CD4-positive, alpha-beta memory T cell (primary cell): ENCODE measurements around the gene SPATA2. TPM values are rescaled to one million over a fixed set of nuclear protein-coding genes. Genes with fewer than 3 reads are reported as not detected.

Experiments
- CTCF ChIA-PET: fragments of 350-600 bp; sonication (Branson Sonifier 250); formaldehyde crosslinking; loops from one replicate; lab custom pipeline; 2021; ENCODE audit warnings: inconsistent platforms; ENCODE audit not compliant: partially characterized antibody; lab: Charles Lee
- POLR2A ChIA-PET: fragments of 350-600 bp; sonication (Branson Sonifier 250); formaldehyde crosslinking; loops from one replicate; lab custom pipeline; 2021; ENCODE audit not compliant: partially characterized antibody; lab: Charles Lee
- DNase-seq, 5 donors: peaks; one replicate each; pipeline versions ENCODE4 v3.0.0 to v3.0.0-alpha.2; 2020 to 2022; ENCODE audit warnings: mixed read lengths in 1 of 5
- H3K27ac ChIP-seq: one replicate; pipeline ENCODE4 v1.7.0; 2013; ENCODE audit warnings: low read depth, low read length
- H3K27me3 ChIP-seq: 2 replicates; pipeline ENCODE4 v1.7.0; 2013; ENCODE audit warnings: mild to moderate bottlenecking, low read length, moderate library complexity; ENCODE audit not compliant: insufficient read depth
- H3K36me3 ChIP-seq: 2 replicates; pipeline ENCODE4 v1.7.0; 2013; ENCODE audit warnings: mild to moderate bottlenecking, low read length, moderate library complexity; ENCODE audit not compliant: insufficient read depth
- H3K4me1 ChIP-seq: 2 replicates; pipeline ENCODE4 v1.7.0; 2013; ENCODE audit warnings: mild to moderate bottlenecking, low read length, moderate library complexity; ENCODE audit not compliant: insufficient read depth
- H3K4me3 ChIP-seq, 2 donors: one replicate each; pipeline ENCODE4 v1.7.0; 2013; ENCODE audit warnings: low read length in 2 of 2, mild to moderate bottlenecking in 1 of 2
- H3K9me3 ChIP-seq, 2 donors: one replicate each; pipeline ENCODE4 v1.7.0; 2013; ENCODE audit warnings: low read length in 2 of 2, control low read depth in 1 of 2; ENCODE audit not compliant: control insufficient read depth in 1 of 2
- H3K27ac Mint-ChIP-seq, 7 donors: one replicate each; pipeline ENCODE4 v1.8.0; 2020 to 2021; ENCODE audit warnings: mixed read lengths in 7 of 7, mild to moderate bottlenecking in 6 of 7, inconsistent platforms in 3 of 7, moderate library complexity in 3 of 7
- H3K27me3 Mint-ChIP-seq, 2 donors: one replicate each; pipeline ENCODE4 v1.8.0; 2020 to 2021; ENCODE audit warnings: mixed read lengths in 2 of 2
- H3K36me3 Mint-ChIP-seq, 2 donors: one replicate each; pipeline ENCODE4 v1.8.0; 2020 to 2021; ENCODE audit warnings: mixed read lengths in 2 of 2, inconsistent platforms in 1 of 2, mild to moderate bottlenecking in 1 of 2
- H3K4me1 Mint-ChIP-seq, 4 donors: one replicate each; pipeline ENCODE4 v1.8.0; 2020 to 2021; ENCODE audit warnings: mixed read lengths in 4 of 4, mild to moderate bottlenecking in 1 of 4
- H3K4me3 Mint-ChIP-seq, 8 donors: one replicate each; pipeline ENCODE4 v1.8.0; 2020 to 2021; ENCODE audit warnings: mixed read lengths in 8 of 8, mild to moderate bottlenecking in 7 of 8, moderate library complexity in 6 of 8, inconsistent platforms in 3 of 8
- H3K9me3 Mint-ChIP-seq, 8 donors: one replicate each; pipeline ENCODE4 v1.8.0; 2020 to 2021; ENCODE audit warnings: mixed read lengths in 8 of 8, mild to moderate bottlenecking in 5 of 8, inconsistent platforms in 3 of 8, moderate library complexity in 1 of 8
- intact Hi-C: fragments of 100-400 bp; cut with micrococcal nuclease; formaldehyde crosslinking; loops from one replicate; pipeline ENCODE4 v1.15.1; 2023
- polyA plus RNA-seq, 2 donors: library from polyadenylated mRNA; unstranded; fragments of 300-500 nt; fragmentation: Illumina TruSeq; gene quantifications; one replicate each; pipeline ENCODE4 v1.2.3, GENCODE V29; 2021
- total RNA-seq, 2 experiments: library from RNA; stranded (reverse); gene quantifications; one replicate each; pipeline ENCODE4 v1.2.3, GENCODE V29; 2021

SPATA2 gene
- total and polyA plus RNA-seq, 4 experiments from 2014 or later = 2.6 to 9.3 (median 7.8) TPM

GRCh38 chr20:49883246-49883802 lies 32.0 kb downstream of the SPATA2 start:
- peaks cover 25 to 69% of the 10 kb centered on the region in 2 donors for H3K36me3 Mint-ChIP-seq

GRCh38 chr20:49882171-49882970 lies 33.0 kb downstream of the SPATA2 start:
- Histone ChIP-seq H3K36me3 (peaks cover 52% of the 10 kb centered on the region), H3K4me3 (no peak overlapping the region), H3K27me3 (no peaks in the 10 kb centered on the region), H3K4me1 (no peaks in the 10 kb centered on the region), H3K9me3 (no peaks in the 10 kb centered on the region), H3K27ac (no peak overlapping the region)
- no peaks in the 10 kb centered on the region for H3K27me3 Mint-ChIP-seq
- H3K4me1 Mint-ChIP-seq = no peaks in the 10 kb centered on the region
- CTCF ChIA-PET = no interaction called here
- no peaks in the 10 kb centered on the region for H3K9me3 Mint-ChIP-seq
- H3K4me3 Mint-ChIP-seq = no peak overlapping the region
- intact Hi-C loops = no loop called here
- POLR2A ChIA-PET = no interaction called here
- peaks cover 24 to 72% of the 10 kb centered on the region in 2 donors for H3K36me3 Mint-ChIP-seq
- no peak for DNase-seq
- peak overlapping the region in 3 of 7 donors; percentile 25 to 64 (median 64) for H3K27ac Mint-ChIP-seq

More at GRCh38 chr20:49883246-49883802, 32.0 kb downstream of the SPATA2 start:
- Histone ChIP-seq H3K4me3 (no peak overlapping the region), H3K36me3 (peaks cover 42% of the 10 kb centered on the region), H3K27me3 (no peaks in the 10 kb centered on the region), H3K27ac (no peak overlapping the region), H3K4me1 (no peaks in the 10 kb centered on the region), H3K9me3 (no peaks in the 10 kb centered on the region)
- Mint-ChIP-seq H3K27ac (no peak overlapping the region), H3K9me3 (no peaks in the 10 kb centered on the region), H3K4me3 (no peak overlapping the region), H3K27me3 (no peaks in the 10 kb centered on the region), H3K4me1 (peaks cover 0 to 2% (median under 1%) of the 10 kb centered on the region in 4 donors)
- intact Hi-C loops = no loop called here
- no peak for DNase-seq
- ChIA-PET POLR2A (no interaction called here), CTCF (no interaction called here)

GRCh38 chr20:49880724-49881445 lies 34.4 kb downstream of the SPATA2 start:
- peaks cover 19 to 62% of the 10 kb centered on the region in 2 donors for H3K36me3 Mint-ChIP-seq
- no peak overlapping the region for H3K4me3 Mint-ChIP-seq
- no peaks in the 10 kb centered on the region for H3K27me3 ChIP-seq
- H3K9me3 ChIP-seq = no peaks in the 10 kb centered on the region
- DNase-seq = no peak
- H3K27ac Mint-ChIP-seq = no peak overlapping the region
- intact Hi-C loops = no loop called here
- H3K4me1 Mint-ChIP-seq = no peaks in the 10 kb centered on the region
- CTCF ChIA-PET = no interaction called here
- POLR2A ChIA-PET = no interaction called here
- no peaks in the 10 kb centered on the region for H3K9me3 Mint-ChIP-seq
- H3K36me3 ChIP-seq = peaks cover 51% of the 10 kb centered on the region
- no peak overlapping the region for H3K27ac ChIP-seq
- no peaks in the 10 kb centered on the region for H3K27me3 Mint-ChIP-seq
- no peaks in the 10 kb centered on the region for H3K4me1 ChIP-seq
- no peak overlapping the region for H3K4me3 ChIP-seq

- intact Hi-C loops = no loop called here
- POLR2A ChIA-PET = no interaction called here
- Mint-ChIP-seq H3K27ac (no peak overlapping the region), H3K9me3 (no peaks in the 10 kb centered on the region), H3K4me3 (no peak overlapping the region), H3K36me3 (peaks cover 19 to 59% of the 10 kb centered on the region in 2 donors), H3K27me3 (no peaks in the 10 kb centered on the region), H3K4me1 (no peaks in the 10 kb centered on the region)
- H3K4me1 ChIP-seq = no peaks in the 10 kb centered on the region
- H3K4me3 ChIP-seq = no peak overlapping the region
- no peak overlapping the region for H3K27ac ChIP-seq
- H3K27me3 ChIP-seq = no peaks in the 10 kb centered on the region
- peaks cover 47% of the 10 kb centered on the region for H3K36me3 ChIP-seq
- no peak for DNase-seq
- H3K9me3 ChIP-seq = no peaks in the 10 kb centered on the region
- CTCF ChIA-PET = no interaction called here
Observed at GRCh38 chr20:49880177-49880576, 35.2 kb downstream of the SPATA2 start.

- Mint-ChIP-seq H3K4me3 (no peak overlapping the region), H3K36me3 (peaks cover 20 to 61% of the 10 kb centered on the region in 2 donors), H3K9me3 (no peaks in the 10 kb centered on the region), H3K4me1 (no peaks in the 10 kb centered on the region), H3K27ac (peak overlapping the region in 2 of 7 donors; percentile 19 to 59), H3K27me3 (no peaks in the 10 kb centered on the region)
- Histone ChIP-seq H3K4me1 (no peaks in the 10 kb centered on the region), H3K36me3 (peaks cover 47% of the 10 kb centered on the region), H3K4me3 (no peak overlapping the region), H3K27me3 (no peaks in the 10 kb centered on the region), H3K27ac (no peak overlapping the region), H3K9me3 (no peaks in the 10 kb centered on the region)
- POLR2A ChIA-PET = interaction anchor here (0.7 kb wide), 1 partner anchor 66 kb away, joined by 3 read pairs; no protein-coding TSS in a partner anchor
- intact Hi-C loops = no loop called here
- DNase-seq = no peak
- CTCF ChIA-PET = no interaction called here
Observed at GRCh38 chr20:49878977-49879376, 36.4 kb downstream of the SPATA2 start.

- CTCF ChIA-PET = interaction anchor here (1.3 to 1.6 kb wide), 2 partner anchors 9 to 12 kb away, joined by 4 read pairs; no protein-coding TSS in a partner anchor
- peaks cover 16 to 57% of the 10 kb centered on the region in 2 donors for H3K36me3 Mint-ChIP-seq
Observed at GRCh38 chr20:49877386-49877921, 37.9 kb downstream of the SPATA2 start.

More at GRCh38 chr20:49877386-49877921, 37.9 kb downstream of the SPATA2 start:
- Histone ChIP-seq H3K27me3 (no peaks in the 10 kb centered on the region), H3K9me3 (no peaks in the 10 kb centered on the region), H3K27ac (no peak overlapping the region), H3K4me3 (no peak overlapping the region), H3K36me3 (peaks cover 40% of the 10 kb centered on the region), H3K4me1 (no peaks in the 10 kb centered on the region)
- H3K27ac Mint-ChIP-seq = peak overlapping the region in 1 of 7 donors; percentile 23
- POLR2A ChIA-PET = interaction anchor here (0.9 kb wide), 1 partner anchor 10 kb away, joined by 3 read pairs; no protein-coding TSS in a partner anchor
- no peak overlapping the region for H3K4me3 Mint-ChIP-seq
- DNase-seq = no peak
- H3K27me3 Mint-ChIP-seq = no peaks in the 10 kb centered on the region
- intact Hi-C loops = no loop called here
- no peaks in the 10 kb centered on the region for H3K4me1 Mint-ChIP-seq
- no peaks in the 10 kb centered on the region for H3K9me3 Mint-ChIP-seq
